Epithelial cell of proximal tubule (primary cell): ENCODE measurements around the gene FBXO24. TPM values are rescaled to one million over a fixed set of nuclear protein-coding genes. Genes with fewer than 3 reads are reported as not detected.
"Not testable (repeated sequence)": the region's sequence is repeated elsewhere in the genome, so short reads cannot be mapped to it uniquely, and the experiment has no call there.

Experiments used
- DNase-seq: peaks from one replicate; pipeline ENCODE4 v3.0.0-alpha.2; 2011; ENCODE audit warnings: low read depth
- H3K4me3 ChIP-seq: 2 replicates; pipeline ENCODE4 v1.5.1; 2011; ENCODE audit warnings: low read depth, mild to moderate bottlenecking, low read length
- CTCF ChIP-seq: conservative IDR thresholded peaks from 2 replicates; pipeline ENCODE4 v1.5.1; 2012; ENCODE audit warnings: low read depth, mild to moderate bottlenecking, low read length
- total RNA-seq: library from RNA; depleted of rRNA; stranded (reverse); fragments of >200 nt; gene quantifications from 2 replicates; pipeline ENCODE4 v1.2.3, GENCODE V29; 2015

FBXO24 gene
- 0.80 and 1.0 TPM in 2 replicates for total RNA-seq

- TF ChIP-seq CTCF = no peak
- H3K4me3 ChIP-seq = peak within 1 kb of the TSS; percentile 71
- DNase-seq = peak; percentile 98
Measured at GRCh38 chr7:100586266-100587025, at the start of gene FBXO24. TSS of gene FBXO24 (plus strand) at chr7:100586328. CDS start at chr7:100586626, 298 bp downstream.

GRCh38 chr7:100536695-100537094, 49.4 kb upstream of the FBXO24 start:
- not testable (repeated sequence) for H3K4me3 ChIP-seq, DNase-seq

- peak overlapping the region; percentile 43 for H3K4me3 ChIP-seq
- no peak for TF ChIP-seq CTCF
- no peak for DNase-seq
Measured at GRCh38 chr7:100538348-100538653, 47.8 kb upstream of the FBXO24 start.

- H3K4me3 ChIP-seq = peak within 1 kb of the TSS; percentile 83
- no peak for TF ChIP-seq CTCF
- DNase-seq = peak; percentile 82
Measured at GRCh38 chr7:100538654-100539435, 47.3 kb upstream of the FBXO24 start, which contains the start of gene AGFG2. TSS of gene AGFG2 (plus strand) at chr7:100539203. CDS start at chr7:100539347, 144 bp downstream.

GRCh38 chr7:100539436-100540006, 46.6 kb upstream of the FBXO24 start:
- no peak for DNase-seq
- H3K4me3 ChIP-seq = peak overlapping the region; percentile 83
- TF ChIP-seq CTCF = no peak

GRCh38 chr7:100540073-100540723, 45.9 kb upstream of the FBXO24 start:
- H3K4me3 ChIP-seq = peak overlapping the region; percentile 83
- no peak for DNase-seq
- no peak for TF ChIP-seq CTCF

GRCh38 chr7:100541309-100541708, 44.8 kb upstream of the FBXO24 start:
- not testable (repeated sequence) for DNase-seq, H3K4me3 ChIP-seq
